ENCODE measurements around the gene MIER3. TPM values are rescaled to one million over a fixed set of nuclear protein-coding genes. Genes with fewer than 3 reads are reported as not detected.

Gene MIER3
- total and polyA plus RNA-seq, 9 of the 15 experiments (the other 6 are each of a cell fraction or from before 2014, with no cell fraction given): 4.1 to 29.3 (median 13.0) TPM

DNA sequence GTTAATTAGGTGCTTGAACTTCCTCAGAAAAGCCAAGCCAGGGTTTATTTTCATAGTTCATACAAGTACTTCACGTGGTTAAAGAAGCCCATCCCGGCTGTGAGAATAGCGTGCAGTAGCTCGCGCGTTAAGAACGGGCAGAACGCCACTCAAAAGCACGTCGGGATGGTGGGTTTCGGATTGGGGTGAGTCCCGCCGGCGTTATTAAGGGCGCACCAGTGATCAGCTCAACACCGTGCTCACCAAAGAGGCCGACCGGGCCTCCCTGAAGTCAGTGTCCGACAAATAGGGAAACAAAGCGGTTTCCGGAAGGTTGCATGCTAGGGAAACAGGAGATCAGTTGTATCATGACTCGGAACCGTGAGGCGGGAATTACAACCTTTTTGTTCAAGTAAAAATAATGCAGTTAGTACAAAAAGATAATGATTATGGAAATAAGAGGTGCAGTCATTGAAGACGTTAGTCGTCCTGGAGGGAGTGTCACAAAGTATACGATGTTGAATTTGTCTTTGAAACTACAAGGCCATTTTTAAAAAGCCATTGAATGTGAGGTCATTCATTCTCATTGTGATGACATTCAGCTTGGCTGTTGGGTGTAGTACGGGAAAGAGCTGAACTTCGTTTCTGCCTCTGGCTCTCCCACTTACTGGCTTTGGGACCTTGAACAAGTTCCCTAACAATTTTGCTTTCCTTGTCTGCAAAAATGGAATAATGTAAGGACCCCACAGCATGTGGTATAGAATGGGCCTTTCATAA is 41.5 kb downstream of the MIER3 start (continued):
- TF ChIP-seq, protein P1, sequence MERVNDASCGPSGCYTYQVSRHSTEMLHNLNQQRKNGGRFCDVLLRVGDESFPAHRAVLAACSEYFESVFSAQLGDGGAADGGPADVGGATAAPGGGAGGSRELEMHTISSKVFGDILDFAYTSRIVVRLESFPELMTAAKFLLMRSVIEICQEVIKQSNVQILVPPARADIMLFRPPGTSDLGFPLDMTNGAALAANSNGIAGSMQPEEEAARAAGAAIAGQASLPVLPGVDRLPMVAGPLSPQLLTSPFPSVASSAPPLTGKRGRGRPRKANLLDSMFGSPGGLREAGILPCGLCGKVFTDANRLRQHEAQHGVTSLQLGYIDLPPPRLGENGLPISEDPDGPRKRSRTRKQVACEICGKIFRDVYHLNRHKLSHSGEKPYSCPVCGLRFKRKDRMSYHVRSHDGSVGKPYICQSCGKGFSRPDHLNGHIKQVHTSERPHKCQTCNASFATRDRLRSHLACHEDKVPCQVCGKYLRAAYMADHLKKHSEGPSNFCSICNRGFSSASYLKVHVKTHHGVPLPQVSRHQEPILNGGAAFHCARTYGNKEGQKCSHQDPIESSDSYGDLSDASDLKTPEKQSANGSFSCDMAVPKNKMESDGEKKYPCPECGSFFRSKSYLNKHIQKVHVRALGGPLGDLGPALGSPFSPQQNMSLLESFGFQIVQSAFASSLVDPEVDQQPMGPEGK (CRISPR knock-in tag; IDR thresholded peaks at IDR 0.05; ENCODE audit: borderline replicate concordance): 0 out of 2 replicates have a peak, but pooled peaks have one; percentile 40
- no peak for TF ChIP-seq ELF1 (tag; IDR thresholded peaks at IDR 0.05)
- no peak for TF ChIP-seq EGR1 (conservative IDR thresholded peaks at IDR 0.05)
- TF ChIP-seq, protein P2, sequence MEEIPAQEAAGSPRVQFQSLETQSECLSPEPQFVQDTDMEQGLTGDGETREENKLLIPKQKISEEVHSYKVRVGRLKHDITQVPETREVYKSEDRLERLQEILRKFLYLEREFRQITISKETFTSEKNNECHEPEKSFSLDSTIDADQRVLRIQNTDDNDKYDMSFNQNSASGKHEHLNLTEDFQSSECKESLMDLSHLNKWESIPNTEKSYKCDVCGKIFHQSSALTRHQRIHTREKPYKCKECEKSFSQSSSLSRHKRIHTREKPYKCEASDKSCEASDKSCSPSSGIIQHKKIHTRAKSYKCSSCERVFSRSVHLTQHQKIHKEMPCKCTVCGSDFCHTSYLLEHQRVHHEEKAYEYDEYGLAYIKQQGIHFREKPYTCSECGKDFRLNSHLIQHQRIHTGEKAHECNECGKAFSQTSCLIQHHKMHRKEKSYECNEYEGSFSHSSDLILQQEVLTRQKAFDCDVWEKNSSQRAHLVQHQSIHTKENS (CRISPR knock-in tag; IDR thresholded peaks at IDR 0.05): no peak
- TF ChIP-seq, protein P3, sequence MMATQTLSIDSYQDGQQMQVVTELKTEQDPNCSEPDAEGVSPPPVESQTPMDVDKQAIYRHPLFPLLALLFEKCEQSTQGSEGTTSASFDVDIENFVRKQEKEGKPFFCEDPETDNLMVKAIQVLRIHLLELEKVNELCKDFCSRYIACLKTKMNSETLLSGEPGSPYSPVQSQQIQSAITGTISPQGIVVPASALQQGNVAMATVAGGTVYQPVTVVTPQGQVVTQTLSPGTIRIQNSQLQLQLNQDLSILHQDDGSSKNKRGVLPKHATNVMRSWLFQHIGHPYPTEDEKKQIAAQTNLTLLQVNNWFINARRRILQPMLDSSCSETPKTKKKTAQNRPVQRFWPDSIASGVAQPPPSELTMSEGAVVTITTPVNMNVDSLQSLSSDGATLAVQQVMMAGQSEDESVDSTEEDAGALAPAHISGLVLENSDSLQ (IDR thresholded peaks at IDR 0.05): peak; percentile 38; the same call in 1 of the 2 replicates
- TF ChIP-seq, protein P4, sequence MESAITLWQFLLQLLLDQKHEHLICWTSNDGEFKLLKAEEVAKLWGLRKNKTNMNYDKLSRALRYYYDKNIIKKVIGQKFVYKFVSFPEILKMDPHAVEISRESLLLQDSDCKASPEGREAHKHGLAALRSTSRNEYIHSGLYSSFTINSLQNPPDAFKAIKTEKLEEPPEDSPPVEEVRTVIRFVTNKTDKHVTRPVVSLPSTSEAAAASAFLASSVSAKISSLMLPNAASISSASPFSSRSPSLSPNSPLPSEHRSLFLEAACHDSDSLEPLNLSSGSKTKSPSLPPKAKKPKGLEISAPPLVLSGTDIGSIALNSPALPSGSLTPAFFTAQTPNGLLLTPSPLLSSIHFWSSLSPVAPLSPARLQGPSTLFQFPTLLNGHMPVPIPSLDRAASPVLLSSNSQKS (CRISPR knock-in tag; IDR thresholded peaks at IDR 0.05): 0 out of 2 replicates have a peak, but pooled peaks have one; percentile 33
- no peak for TF ChIP-seq POU5F1 (IDR thresholded peaks at IDR 0.05; ENCODE audit: borderline replicate concordance, low read depth, low read length, partially characterized antibody)
- TF ChIP-seq, protein P5, sequence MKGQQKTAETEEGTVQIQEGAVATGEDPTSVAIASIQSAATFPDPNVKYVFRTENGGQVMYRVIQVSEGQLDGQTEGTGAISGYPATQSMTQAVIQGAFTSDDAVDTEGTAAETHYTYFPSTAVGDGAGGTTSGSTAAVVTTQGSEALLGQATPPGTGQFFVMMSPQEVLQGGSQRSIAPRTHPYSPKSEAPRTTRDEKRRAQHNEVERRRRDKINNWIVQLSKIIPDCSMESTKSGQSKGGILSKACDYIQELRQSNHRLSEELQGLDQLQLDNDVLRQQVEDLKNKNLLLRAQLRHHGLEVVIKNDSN (CRISPR knock-in tag; IDR thresholded peaks at IDR 0.05): 0 out of 2 replicates have a peak, but pooled peaks have one; percentile 51
- TF ChIP-seq EZH2 (IDR thresholded peaks at IDR 0.05; ENCODE audit: borderline replicate concordance, low read depth, low read length): no peak
- TF ChIP-seq BRCA1 (IDR thresholded peaks at IDR 0.05): no peak
- TF ChIP-seq BRCA1 (CRISPR knock-in tag; IDR thresholded peaks at IDR 0.05): no peak
- no peak for TF ChIP-seq NCOA1 (IDR thresholded peaks at IDR 0.05; ENCODE audit: low read depth)
- TF ChIP-seq PCBP2 (IDR thresholded peaks at IDR 0.05; ENCODE audit: low read depth, low read length, poor library complexity, severe bottlenecking): no peak
- no peak for TF ChIP-seq PHB (CRISPR knock-in tag; IDR thresholded peaks at IDR 0.05)
- TF ChIP-seq IRF2 (CRISPR knock-in tag; IDR thresholded peaks at IDR 0.05): no peak
- no peak for TF ChIP-seq ZKSCAN8 (CRISPR knock-in tag; IDR thresholded peaks at IDR 0.05)
- TF ChIP-seq TAL1 (IDR thresholded peaks at IDR 0.05): no peak
- TF ChIP-seq ZKSCAN1 (IDR thresholded peaks at IDR 0.05; ENCODE audit: low read depth, low read length): no peak
- TF ChIP-seq, protein P6, sequence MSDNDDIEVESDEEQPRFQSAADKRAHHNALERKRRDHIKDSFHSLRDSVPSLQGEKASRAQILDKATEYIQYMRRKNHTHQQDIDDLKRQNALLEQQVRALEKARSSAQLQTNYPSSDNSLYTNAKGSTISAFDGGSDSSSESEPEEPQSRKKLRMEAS (CRISPR knock-in tag; IDR thresholded peaks at IDR 0.05): no peak
- TF ChIP-seq, protein P7, sequence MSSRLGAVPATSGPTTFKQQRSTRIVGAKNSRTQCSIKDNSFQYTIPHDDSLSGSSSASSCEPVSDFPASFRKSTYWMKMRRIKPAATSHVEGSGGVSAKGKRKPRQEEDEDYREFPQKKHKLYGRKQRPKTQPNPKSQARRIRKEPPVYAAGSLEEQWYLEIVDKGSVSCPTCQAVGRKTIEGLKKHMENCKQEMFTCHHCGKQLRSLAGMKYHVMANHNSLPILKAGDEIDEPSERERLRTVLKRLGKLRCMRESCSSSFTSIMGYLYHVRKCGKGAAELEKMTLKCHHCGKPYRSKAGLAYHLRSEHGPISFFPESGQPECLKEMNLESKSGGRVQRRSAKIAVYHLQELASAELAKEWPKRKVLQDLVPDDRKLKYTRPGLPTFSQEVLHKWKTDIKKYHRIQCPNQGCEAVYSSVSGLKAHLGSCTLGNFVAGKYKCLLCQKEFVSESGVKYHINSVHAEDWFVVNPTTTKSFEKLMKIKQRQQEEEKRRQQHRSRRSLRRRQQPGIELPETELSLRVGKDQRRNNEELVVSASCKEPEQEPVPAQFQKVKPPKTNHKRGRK (tag; IDR thresholded peaks at IDR 0.05): no peak
